Measurements from ENCODE around the gene TANC2.

- TF ChIP-seq YY1 (IDR thresholded peaks at IDR 0.05; ENCODE audit: insufficient read depth, insufficient read length) = no peak
- no peak for TF ChIP-seq ZNF274 (IDR thresholded peaks at IDR 0.05; ENCODE audit: low read depth, low read length)
These were observed 36.6 kb downstream of the TANC2 start for GRCh38 chr17:63002625-63003024.

Measured in NT2/D1 (cell line).